Measurements from ENCODE around the gene SPAAR.

SPAAR gene

GRCh38 chr9:35945341-35946018, 36.2 kb downstream of the SPAAR start:
- Histone ChIP-seq H3K36me3 (ENCODE audit: control insufficient read depth, insufficient read depth, low read length) (no peaks in the 10 kb centered on the region), H3K27me3 (ENCODE audit: control insufficient read depth, insufficient read depth, low read length) (no peaks in the 10 kb centered on the region), H3K4me3 (ENCODE audit: low read length) (no peak overlapping the region), H3K9ac (ENCODE audit: low read length) (no peak overlapping the region), H3K27ac (ENCODE audit: low read depth, low read length) (no peak overlapping the region), H3K4me1 (ENCODE audit: control insufficient read depth, insufficient read depth, low read length) (no peaks in the 10 kb centered on the region)

- no peaks in the 10 kb centered on the region for H3K4me1 ChIP-seq (ENCODE audit: control insufficient read depth, insufficient read depth, low read length)
- H3K4me3 ChIP-seq (ENCODE audit: low read length) = no peak overlapping the region
- H3K9ac ChIP-seq (ENCODE audit: low read length) = no peak overlapping the region
- no peaks in the 10 kb centered on the region for H3K27me3 ChIP-seq (ENCODE audit: control insufficient read depth, insufficient read depth, low read length)
- H3K27ac ChIP-seq (ENCODE audit: low read depth, low read length) = no peak overlapping the region
- H3K36me3 ChIP-seq (ENCODE audit: control insufficient read depth, insufficient read depth, low read length) = no peaks in the 10 kb centered on the region
Measured at GRCh38 chr9:35948451-35948850, 39.2 kb downstream of the SPAAR start.

GRCh38 chr9:35948901-35949318, 39.6 kb downstream of the SPAAR start:
- Histone ChIP-seq H3K36me3 (ENCODE audit: control insufficient read depth, insufficient read depth, low read length) (no peaks in the 10 kb centered on the region), H3K27ac (ENCODE audit: low read depth, low read length) (no peak overlapping the region), H3K4me3 (ENCODE audit: low read length) (no peak overlapping the region), H3K9ac (ENCODE audit: low read length) (no peak overlapping the region), H3K4me1 (ENCODE audit: control insufficient read depth, insufficient read depth, low read length) (no peaks in the 10 kb centered on the region), H3K27me3 (ENCODE audit: control insufficient read depth, insufficient read depth, low read length) (no peaks in the 10 kb centered on the region)

GRCh38 chr9:35951736-35952135, 42.4 kb downstream of the SPAAR start:
- no peak overlapping the region for H3K9ac ChIP-seq (ENCODE audit: low read length)
- no peak overlapping the region for H3K27ac ChIP-seq (ENCODE audit: low read depth, low read length)
- no peaks in the 10 kb centered on the region for H3K36me3 ChIP-seq (ENCODE audit: control insufficient read depth, insufficient read depth, low read length)
- H3K4me3 ChIP-seq (ENCODE audit: low read length) = no peak overlapping the region
- no peaks in the 10 kb centered on the region for H3K4me1 ChIP-seq (ENCODE audit: control insufficient read depth, insufficient read depth, low read length)
- no peaks in the 10 kb centered on the region for H3K27me3 ChIP-seq (ENCODE audit: control insufficient read depth, insufficient read depth, low read length)

- H3K27ac ChIP-seq (ENCODE audit: low read depth, low read length) = no peak overlapping the region
- no peaks in the 10 kb centered on the region for H3K27me3 ChIP-seq (ENCODE audit: control insufficient read depth, insufficient read depth, low read length)
Measured at GRCh38 chr9:35952526-35953191, 43.4 kb downstream of the SPAAR start.

GRCh38 chr9:35954942-35955546, 45.8 kb downstream of the SPAAR start:
- H3K9ac ChIP-seq (ENCODE audit: low read length) = no peak overlapping the region
- no peaks in the 10 kb centered on the region for H3K36me3 ChIP-seq (ENCODE audit: control insufficient read depth, insufficient read depth, low read length)
- no peaks in the 10 kb centered on the region for H3K4me1 ChIP-seq (ENCODE audit: control insufficient read depth, insufficient read depth, low read length)
- H3K27ac ChIP-seq (ENCODE audit: low read depth, low read length) = no peak overlapping the region
- no peak overlapping the region for H3K4me3 ChIP-seq (ENCODE audit: low read length)
- H3K27me3 ChIP-seq (ENCODE audit: control insufficient read depth, insufficient read depth, low read length) = no peaks in the 10 kb centered on the region

More at GRCh38 chr9:35952526-35953191, 43.4 kb downstream of the SPAAR start:
- Histone ChIP-seq H3K36me3 (ENCODE audit: control insufficient read depth, insufficient read depth, low read length) (no peaks in the 10 kb centered on the region), H3K4me1 (ENCODE audit: control insufficient read depth, insufficient read depth, low read length) (no peaks in the 10 kb centered on the region), H3K4me3 (ENCODE audit: low read length) (no peak overlapping the region), H3K9ac (ENCODE audit: low read length) (no peak overlapping the region)

GRCh38 chr9:35956651-35957050, 47.4 kb downstream of the SPAAR start:
- Histone ChIP-seq H3K36me3 (ENCODE audit: control insufficient read depth, insufficient read depth, low read length) (no peaks in the 10 kb centered on the region), H3K9ac (ENCODE audit: low read length) (no peak overlapping the region), H3K4me1 (ENCODE audit: control insufficient read depth, insufficient read depth, low read length) (no peaks in the 10 kb centered on the region), H3K27me3 (ENCODE audit: control insufficient read depth, insufficient read depth, low read length) (no peaks in the 10 kb centered on the region), H3K4me3 (ENCODE audit: low read length) (no peak overlapping the region), H3K27ac (ENCODE audit: low read depth, low read length) (no peak overlapping the region)

- peaks cover 10% of the 10 kb centered on the region for H3K4me1 ChIP-seq (ENCODE audit: control insufficient read depth, insufficient read depth, low read length)
- no peaks in the 10 kb centered on the region for H3K27me3 ChIP-seq (ENCODE audit: control insufficient read depth, insufficient read depth, low read length)
- no peak within 1 kb of the TSS for H3K4me3 ChIP-seq (ENCODE audit: low read length)
- H3K9ac ChIP-seq (ENCODE audit: low read length) = no peak within 1 kb of the TSS
- H3K36me3 ChIP-seq (ENCODE audit: control insufficient read depth, insufficient read depth, low read length) = no peaks in the 10 kb centered on the region
- no peak within 1 kb of the TSS for H3K27ac ChIP-seq (ENCODE audit: low read depth, low read length)
Measured at GRCh38 chr9:35958104-35958837, 49.0 kb downstream of the SPAAR start, which contains the start of gene OR2S2. TSS of gene OR2S2 (minus strand) at chr9:35958154. CDS start at chr9:35958098, 56 bp downstream.

GRCh38 chr9:35960039-35960655, 50.9 kb downstream of the SPAAR start:
- Histone ChIP-seq H3K27me3 (ENCODE audit: control insufficient read depth, insufficient read depth, low read length) (no peaks in the 10 kb centered on the region), H3K4me3 (ENCODE audit: low read length) (no peak overlapping the region), H3K27ac (ENCODE audit: low read depth, low read length) (no peak overlapping the region), H3K4me1 (ENCODE audit: control insufficient read depth, insufficient read depth, low read length) (peaks cover 10% of the 10 kb centered on the region), H3K9ac (ENCODE audit: low read length) (no peak overlapping the region), H3K36me3 (ENCODE audit: control insufficient read depth, insufficient read depth, low read length) (no peaks in the 10 kb centered on the region)
